Caco-2 (cell line): ENCODE results near the gene SLC52A1. TPM values are rescaled to one million over a fixed set of nuclear protein-coding genes. Genes with fewer than 3 reads are reported as not detected.
A peak's percentile ranks its signal among the peaks of the same experiment; 100 is the strongest.
"Not testable (repeated sequence)": the region's sequence is repeated elsewhere in the genome, so short reads cannot be mapped to it uniquely, and the experiment has no call there.

ENCODE experiments used
- BruUV-seq: library from RNA; stranded (reverse); fragments of 400-500 nt; replicated peaks from 2 replicates; lab custom pipeline; 2021; lab: Mats Ljungman, UMichigan
- CTCF ChIA-PET: fragments of 300-600 bp; sonication (Branson Sonifier 250); formaldehyde crosslinking; loops from one replicate; lab custom pipeline; 2022; ENCODE audit warnings: antibody characterized with exemption; lab: Charles Lee
- POLR2A ChIA-PET: fragments of 300-600 bp; sonication (Branson Sonifier 250); formaldehyde crosslinking; loops from one replicate; lab custom pipeline; 2022; ENCODE audit warnings: antibody characterized with exemption; lab: Charles Lee
- DNase-seq, 2 experiments: peaks; one replicate each; pipeline versions ENCODE4 v3.0.0 to v3.0.0-alpha.2; 2020 to 2022
- H3K27me3 ChIP-seq: replicated peaks from 2 replicates; pipeline ENCODE4 v1.6.0; 2011; ENCODE audit warnings: low read length; ENCODE audit not compliant: control insufficient read depth, insufficient read depth
- H3K36me3 ChIP-seq: 2 replicates; pipeline ENCODE4 v1.5.1; 2011; ENCODE audit warnings: low read length; ENCODE audit not compliant: control insufficient read depth, insufficient read depth
- H3K4me1 ChIP-seq: fragments of 250-450 bp; sonication (Bioruptor Pico); 2 replicates; pipeline ENCODE4 v1.5.1; 2020; ENCODE audit warnings: mild to moderate bottlenecking
- H3K4me3 ChIP-seq: 2 replicates; pipeline ENCODE4 v1.5.1; 2011; ENCODE audit warnings: low read depth, mild to moderate bottlenecking, control low read depth, low read length
- H3K9me3 ChIP-seq: fragments of 250-450 bp; sonication (Bioruptor Pico); 2 replicates; pipeline ENCODE4 v1.5.1; 2020; ENCODE audit warnings: mild to moderate bottlenecking, moderate library complexity
- H3K27ac Mint-ChIP-seq: one replicate; pipeline ENCODE4 v1.8.0; 2022; ENCODE audit warnings: mixed read lengths; ENCODE audit not compliant: unreplicated experiment
- H3K27me3 Mint-ChIP-seq: one replicate; pipeline ENCODE4 v1.8.0; 2022; ENCODE audit warnings: mixed read lengths; ENCODE audit not compliant: insufficient read depth, unreplicated experiment
- H3K36me3 Mint-ChIP-seq: one replicate; pipeline ENCODE4 v1.8.0; 2022; ENCODE audit warnings: mild to moderate bottlenecking, mixed read lengths; ENCODE audit not compliant: insufficient read depth, unreplicated experiment
- H3K4me1 Mint-ChIP-seq: one replicate; pipeline ENCODE4 v1.8.0; 2022; ENCODE audit warnings: low read depth, mixed read lengths; ENCODE audit not compliant: unreplicated experiment
- H3K4me3 Mint-ChIP-seq: one replicate; pipeline ENCODE4 v1.8.0; 2022; ENCODE audit warnings: mild to moderate bottlenecking, moderate library complexity, mixed read lengths; ENCODE audit not compliant: unreplicated experiment
- H3K9me3 Mint-ChIP-seq: one replicate; pipeline ENCODE4 v1.8.0; 2022; ENCODE audit warnings: mixed read lengths; ENCODE audit not compliant: unreplicated experiment
- CTCF ChIP-seq, 2 experiments: fragments of 200-600 bp in 1 of 2; IDR thresholded peaks; 1 replicate in 1 of 2; 2 replicates in 1 of 2; pipeline versions ENCODE4 v1.5.1 to v1.8.0; 2011 to 2022; ENCODE audit warnings: antibody characterized with exemption in 1 of 2, control low read depth in 1 of 2, inconsistent platforms in 1 of 2, low read depth in 1 of 2, low read length in 1 of 2, mild to moderate bottlenecking in 1 of 2, moderate library complexity in 1 of 2; ENCODE audit not compliant: insufficient read depth in 1 of 2, severe bottlenecking in 1 of 2, unreplicated experiment in 1 of 2
- intact Hi-C: fragments of 100-400 bp; cut with micrococcal nuclease; formaldehyde crosslinking; loops from one replicate; pipeline ENCODE4 v1.10.0; 2022; ENCODE audit not compliant: unreplicated experiment
- total RNA-seq: library from RNA; stranded (reverse); gene quantifications from 2 replicates; pipeline ENCODE4 v1.2.3, GENCODE V29; 2022

SLC52A1 gene
- total RNA-seq, 1 experiment from 2014 or later = not detected

DNA sequence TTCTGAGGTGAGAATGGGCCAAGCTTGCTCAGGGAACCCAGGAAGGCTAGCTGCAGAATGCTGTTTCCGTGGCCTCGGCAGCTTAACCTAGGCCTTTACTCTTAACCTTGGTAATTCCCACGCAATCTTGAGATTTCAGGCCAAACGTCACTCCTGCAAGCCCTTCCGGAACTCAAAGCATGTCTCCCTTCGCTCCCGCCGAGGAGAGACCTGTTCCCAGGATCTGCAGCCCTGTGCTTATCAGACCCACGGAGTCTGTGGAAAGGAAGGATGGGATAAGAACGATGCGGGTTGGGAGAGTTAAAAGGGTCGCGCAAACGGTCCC is 42.5 kb upstream of the SLC52A1 start:
- Histone ChIP-seq H3K9me3 (no peaks in the 10 kb centered on the region), H3K4me1 (peaks cover 11% of the 10 kb centered on the region), H3K4me3 (peak overlapping the region; percentile 74), H3K27me3 (no peaks in the 10 kb centered on the region), H3K36me3 (no peaks in the 10 kb centered on the region)
- TSS peak; percentile 87 for BruUV-seq
- intact Hi-C loops = no loop called here
- H3K27ac Mint-ChIP-seq = peak overlapping the region; percentile 95
- H3K4me3 Mint-ChIP-seq = peak overlapping the region; percentile 93
- H3K27me3 Mint-ChIP-seq = no peaks in the 10 kb centered on the region
- TF ChIP-seq CTCF (IDR thresholded peaks at IDR 0.05; ENCODE audit: insufficient read depth in 1 of 2, low read depth in 1 of 2, low read length in 1 of 2, severe bottlenecking in 1 of 2, unreplicated experiment in 1 of 2) = no peak
- POLR2A ChIA-PET = no interaction called here
- no peak for DNase-seq
- H3K9me3 Mint-ChIP-seq = no peaks in the 10 kb centered on the region
- CTCF ChIA-PET = no interaction called here
- no peaks in the 10 kb centered on the region for H3K4me1 Mint-ChIP-seq
- H3K36me3 Mint-ChIP-seq = peaks cover 33% of the 10 kb centered on the region

GRCh38 chr17:5077275-5077674 is 42.0 kb upstream of the SLC52A1 start:
- BruUV-seq, H3K4me1 Mint-ChIP-seq, intact Hi-C loops, H3K9me3 ChIP-seq, H3K27ac Mint-ChIP-seq, H3K9me3 Mint-ChIP-seq, H3K36me3 ChIP-seq, CTCF ChIA-PET, DNase-seq, H3K27me3 ChIP-seq, H3K27me3 Mint-ChIP-seq, POLR2A ChIA-PET: not testable (repeated sequence)
- Histone ChIP-seq H3K4me3 (peak overlapping the region; percentile 74; the same call in 1 of the 2 replicates), H3K4me1 (peaks cover 11% of the 10 kb centered on the region)
- Mint-ChIP-seq H3K4me3 (peak overlapping the region; percentile 93), H3K36me3 (peaks cover 37% of the 10 kb centered on the region)

- H3K9me3 Mint-ChIP-seq, H3K4me1 Mint-ChIP-seq, intact Hi-C loops, H3K27me3 ChIP-seq, H3K36me3 ChIP-seq, POLR2A ChIA-PET, BruUV-seq, CTCF ChIA-PET, H3K4me3 Mint-ChIP-seq, DNase-seq, H3K9me3 ChIP-seq, H3K4me3 ChIP-seq, H3K27me3 Mint-ChIP-seq: not testable (repeated sequence)
- Mint-ChIP-seq H3K36me3 (peaks cover 31% of the 10 kb centered on the region), H3K27ac (peak overlapping the region; percentile 81)
- peaks cover 11% of the 10 kb centered on the region for H3K4me1 ChIP-seq
Measured at GRCh38 chr17:5075472-5075871, 40.2 kb upstream of the SLC52A1 start.

- no peak for TF ChIP-seq CTCF (IDR thresholded peaks at IDR 0.05; ENCODE audit: insufficient read depth in 1 of 2, low read depth in 1 of 2, low read length in 1 of 2, severe bottlenecking in 1 of 2, unreplicated experiment in 1 of 2)
- peaks cover 11% of the 10 kb centered on the region for H3K36me3 Mint-ChIP-seq
- CTCF ChIA-PET = no interaction called here
Measured at GRCh38 chr17:5069724-5070123, 34.5 kb upstream of the SLC52A1 start.

More at GRCh38 chr17:5069724-5070123, 34.5 kb upstream of the SLC52A1 start:
- no peak overlapping the region for H3K4me3 ChIP-seq
- H3K36me3 ChIP-seq = no peaks in the 10 kb centered on the region
- peaks cover 5% of the 10 kb centered on the region; the same call in 1 of the 2 replicates for H3K4me1 ChIP-seq
- Mint-ChIP-seq H3K4me3 (no peak overlapping the region), H3K4me1 (no peaks in the 10 kb centered on the region), H3K27ac (no peak overlapping the region), H3K9me3 (no peaks in the 10 kb centered on the region), H3K27me3 (no peaks in the 10 kb centered on the region)
- DNase-seq = no peak
- POLR2A ChIA-PET = no interaction called here
- H3K9me3 ChIP-seq = no peaks in the 10 kb centered on the region
- no peaks in the 10 kb centered on the region for H3K27me3 ChIP-seq
- intact Hi-C loops = no loop called here
- no TSS peak for BruUV-seq
